Activated CD4-positive, alpha-beta T cell treated with anti-CD3 and anti-CD28 coated beads for 24 hours (primary cell): ENCODE data around the gene ANKRD31.
"Not testable (repeated sequence)": the region's sequence is repeated elsewhere in the genome, so short reads cannot be mapped to it uniquely, and the experiment has no call there.

Experiments used
- DNase-seq, 2 donors: peaks; one replicate each; pipeline ENCODE4 v3.0.0-alpha.2; 2020; ENCODE audit warnings: low read depth in 2 of 2

ANKRD31 gene

DNA sequence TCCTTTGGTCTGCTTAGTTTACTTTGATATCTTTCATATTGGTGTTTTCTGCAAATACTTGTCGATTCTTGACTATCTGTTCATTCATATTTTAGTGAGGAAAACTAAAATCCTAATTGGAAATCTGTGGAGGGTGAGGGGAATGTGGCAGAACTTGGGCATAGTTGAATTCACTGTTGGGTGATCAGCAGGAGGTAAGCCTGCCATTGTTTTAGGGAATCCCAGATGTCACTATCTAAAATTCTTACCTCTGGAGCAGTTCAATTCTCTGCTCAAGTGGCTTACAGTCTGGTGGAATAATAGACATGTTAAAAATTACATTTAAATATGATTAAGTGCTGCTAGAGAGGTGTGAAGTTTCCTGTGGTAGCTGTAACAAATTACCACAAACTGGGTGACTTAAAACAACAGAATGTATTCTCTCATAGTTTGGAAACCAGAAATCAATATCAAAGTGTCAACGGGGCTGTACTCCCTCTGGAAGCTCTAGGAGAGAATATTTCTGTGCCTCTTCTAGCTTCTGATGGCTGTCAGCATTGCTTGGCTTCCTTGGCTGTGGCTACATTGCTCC lies 94.0 kb downstream of the ANKRD31 start:
- DNase-seq = no peak

DNA sequence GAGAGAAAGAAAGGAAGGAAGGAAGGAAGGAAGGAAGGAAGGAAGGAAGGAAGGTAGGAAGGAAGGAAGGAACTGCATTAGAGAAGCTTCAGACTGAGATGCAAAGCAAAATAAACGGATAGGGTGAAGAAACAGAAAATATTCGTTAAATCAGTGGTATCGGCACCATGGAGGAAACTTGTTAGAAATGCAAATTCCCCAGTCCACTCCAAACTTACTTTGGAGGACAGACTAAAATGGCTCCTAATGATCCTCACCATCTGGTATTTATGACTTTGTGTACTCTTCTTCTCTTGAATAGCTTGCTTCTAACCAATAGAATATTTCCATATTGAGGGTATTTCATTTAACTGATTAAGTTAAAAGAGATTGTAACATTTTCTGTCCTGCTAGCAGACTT lies 96.4 kb downstream of the ANKRD31 start:
- no peak for DNase-seq

DNA sequence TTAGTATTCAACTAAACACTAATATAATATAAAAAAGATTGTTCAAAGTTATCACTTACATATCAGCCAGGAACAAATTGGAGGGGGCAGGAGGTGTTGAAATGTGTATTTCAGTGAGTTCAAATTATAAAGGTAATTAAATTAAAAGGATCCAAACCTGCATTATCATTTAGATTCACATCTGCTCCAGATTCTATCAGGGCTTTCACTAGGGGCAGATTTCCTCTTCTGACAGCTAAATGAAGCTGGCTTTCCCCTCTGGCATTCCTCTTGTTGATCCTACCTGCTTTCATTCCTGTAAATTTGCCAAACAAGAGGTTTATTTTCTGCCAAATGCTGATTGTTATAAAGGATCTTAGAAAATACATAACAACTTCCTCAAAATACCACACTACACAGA lies 98.0 kb downstream of the ANKRD31 start:
- DNase-seq = no peak

DNA sequence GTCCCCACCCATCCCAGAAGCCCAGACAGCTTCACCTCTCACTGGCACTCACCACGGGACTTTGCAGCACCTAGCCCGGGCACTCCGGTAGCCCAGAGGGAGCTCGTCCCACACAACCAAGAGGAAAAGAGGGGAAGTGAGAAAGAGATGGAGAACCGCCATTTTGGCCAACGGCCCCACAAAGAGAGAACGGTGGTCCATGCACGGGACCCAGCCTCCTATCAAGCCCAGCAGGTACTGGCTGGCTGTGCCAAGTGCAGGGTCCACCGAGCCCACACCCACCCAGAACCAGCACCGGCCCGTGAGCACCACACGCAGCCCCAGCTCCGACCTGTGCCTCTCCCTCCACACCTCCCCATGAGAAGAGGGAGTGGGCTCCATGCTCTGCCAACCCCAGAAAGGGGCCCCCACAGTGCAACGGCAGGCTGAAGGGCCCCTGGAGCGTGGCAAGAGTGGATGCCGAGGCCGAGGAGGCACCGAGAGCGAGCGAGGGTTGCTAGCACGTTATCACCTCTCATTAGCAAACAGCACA lies 105.8 kb downstream of the ANKRD31 start:
- no peak for DNase-seq

DNA sequence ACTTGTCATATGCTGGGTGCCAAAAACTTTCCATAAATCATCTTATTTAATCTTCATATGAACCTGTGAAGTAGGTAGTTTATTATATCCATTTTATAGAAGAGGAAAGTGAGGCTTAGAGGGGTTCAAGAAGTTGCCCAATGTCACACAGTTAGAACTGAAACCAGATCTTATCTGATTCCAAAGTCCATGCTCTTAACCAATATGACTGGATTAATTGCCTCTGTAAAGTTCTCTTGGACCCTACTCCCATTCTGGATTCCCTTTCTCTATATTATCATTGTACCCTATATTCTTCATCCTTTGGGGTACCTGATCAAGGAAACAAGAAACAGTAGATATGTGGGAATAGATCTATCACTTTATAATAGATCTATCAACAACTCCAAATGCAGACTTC lies 119.8 kb downstream of the ANKRD31 start:
- no peak for DNase-seq

DNA sequence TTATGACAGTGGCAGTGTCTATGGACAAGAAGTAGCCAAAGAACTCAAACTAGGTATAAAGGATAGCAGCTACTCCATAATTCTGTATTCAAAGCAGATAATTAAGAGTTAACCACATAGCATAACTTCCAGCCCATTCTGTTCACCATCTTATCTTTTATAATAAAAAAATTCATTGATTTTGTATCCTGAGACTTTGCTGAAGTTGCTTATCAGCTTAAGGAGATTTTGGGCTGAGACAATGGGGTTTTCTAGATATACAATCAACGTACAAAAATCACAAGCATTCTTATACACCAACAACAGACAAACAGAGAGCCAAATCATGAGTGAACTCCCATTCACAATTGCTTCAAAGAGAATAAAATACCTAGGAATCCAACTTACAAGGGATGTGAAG lies 122.4 kb downstream of the ANKRD31 start:
- not testable (repeated sequence) for DNase-seq

DNA sequence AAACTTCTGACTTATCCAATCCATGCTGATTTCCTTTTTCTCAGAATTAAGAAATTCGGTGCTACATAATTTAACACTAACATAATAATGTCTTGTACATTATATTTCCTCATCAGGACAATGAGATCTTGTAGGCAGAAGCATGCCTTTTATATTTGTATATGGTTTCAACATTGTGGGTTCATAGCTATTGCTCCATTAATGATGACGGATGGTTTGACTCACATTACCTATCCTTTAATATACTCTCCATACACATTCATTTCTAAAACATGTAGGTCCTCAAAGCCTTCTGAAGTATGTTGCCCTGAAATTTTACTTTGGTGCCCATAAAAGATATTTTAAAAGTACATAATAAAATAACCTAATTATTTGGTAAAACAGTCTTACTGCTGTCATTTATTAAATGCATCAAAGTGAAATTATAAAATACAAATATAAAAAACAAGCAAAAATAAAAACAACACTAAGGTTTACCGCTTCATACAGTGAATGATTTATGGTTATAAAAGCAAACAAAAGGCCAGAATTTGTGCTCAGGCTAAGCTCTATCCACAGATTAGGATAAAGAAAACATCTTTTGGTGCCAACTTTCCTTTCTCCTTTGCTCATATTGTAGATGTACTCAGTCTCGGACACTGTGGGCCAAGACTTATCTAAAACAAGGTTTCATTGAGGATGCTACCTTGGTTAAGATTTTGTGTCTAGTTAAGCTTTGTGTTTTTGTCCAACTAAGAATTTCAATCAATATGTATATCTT lies 123.1 kb downstream of the ANKRD31 start:
- no peak for DNase-seq

DNA sequence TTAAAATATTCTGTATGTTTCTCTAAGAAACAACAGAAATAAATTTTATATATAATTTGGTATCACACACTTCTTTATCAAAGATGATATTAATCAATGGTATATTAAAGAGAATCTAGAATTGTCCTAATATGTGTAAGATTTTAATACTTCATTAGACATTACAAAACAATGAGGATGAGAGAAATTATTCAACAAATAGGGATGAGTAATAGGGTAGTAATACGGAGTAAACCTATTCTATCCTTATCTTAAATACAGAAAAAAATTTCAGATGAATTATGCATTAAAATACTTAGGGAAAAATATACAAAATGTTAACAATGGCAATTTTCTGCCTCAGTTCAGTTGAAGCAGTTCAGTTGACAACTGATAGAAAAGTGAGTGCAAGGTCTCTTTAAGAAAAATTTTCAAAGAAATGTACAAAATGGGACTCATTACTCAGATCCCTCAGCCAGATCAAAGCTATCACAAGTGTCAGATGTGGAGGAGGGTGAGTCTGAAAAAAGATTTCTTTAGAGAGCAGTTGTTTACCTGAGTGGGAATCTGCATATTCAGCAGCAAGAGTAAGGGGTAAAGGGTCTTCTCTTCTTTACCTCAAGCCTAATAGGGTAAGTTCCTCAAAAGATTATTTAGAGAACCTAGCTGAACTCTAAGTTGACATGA lies 127.6 kb downstream of the ANKRD31 start:
- DNase-seq = no peak

DNA sequence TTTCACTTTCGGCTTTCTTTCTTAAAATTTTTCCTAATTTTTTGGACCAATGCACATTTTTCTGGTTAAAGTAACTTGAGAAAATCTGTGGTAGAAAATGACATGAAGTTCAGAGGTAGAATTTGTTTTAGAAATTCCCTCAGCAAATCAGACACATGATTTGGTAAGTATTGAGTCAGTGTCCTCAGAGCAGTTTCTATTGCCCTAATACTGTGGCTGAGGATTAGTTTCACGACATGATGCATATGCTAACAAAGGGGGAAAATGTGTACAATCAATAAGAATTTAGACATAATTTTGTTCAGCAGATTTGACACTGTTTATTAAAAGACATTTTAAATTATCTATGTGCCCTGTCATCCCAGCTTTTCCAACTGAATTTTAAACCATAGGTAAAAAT lies 128.2 kb downstream of the ANKRD31 start:
- no peak for DNase-seq

DNA sequence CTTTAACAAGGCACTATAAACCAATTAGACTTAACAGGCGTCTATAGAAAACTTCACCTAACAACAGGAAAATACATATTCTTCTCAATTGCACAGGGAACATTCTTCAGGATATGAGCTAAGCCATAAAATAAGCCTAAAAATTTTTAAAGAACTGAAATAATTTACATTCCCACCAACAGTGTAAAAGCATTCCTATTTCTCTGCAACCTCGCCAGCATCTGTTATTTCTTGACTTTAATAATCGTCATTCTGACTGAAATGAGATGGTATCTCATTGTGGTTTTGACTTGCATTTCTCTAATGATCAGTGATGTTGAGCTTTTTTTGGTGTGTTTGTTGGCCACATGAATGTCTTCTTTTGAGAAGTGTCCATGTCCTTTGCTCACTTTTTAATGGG lies 140.7 kb downstream of the ANKRD31 start:
- DNase-seq = not testable (repeated sequence)

DNA sequence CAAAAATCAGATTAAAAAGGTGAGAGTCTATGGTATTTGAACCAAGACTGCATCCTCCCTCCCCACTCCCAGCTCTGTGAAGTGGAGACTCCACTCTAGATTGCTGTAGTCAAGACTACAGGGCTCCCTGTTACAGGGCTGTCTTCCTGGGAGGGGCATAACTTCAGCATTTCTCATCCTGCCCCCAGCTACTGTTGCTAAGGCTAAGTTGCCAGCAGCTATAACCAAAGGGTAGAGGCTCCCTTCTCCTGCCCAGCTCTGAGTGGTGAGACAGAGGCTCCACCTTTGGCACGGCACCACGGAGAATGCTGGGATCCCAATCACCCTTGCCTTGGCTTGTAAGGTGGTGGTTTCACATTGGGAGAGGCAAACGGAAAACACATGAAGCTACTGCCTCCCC lies 145.1 kb downstream of the ANKRD31 start:
- DNase-seq = no peak

DNA sequence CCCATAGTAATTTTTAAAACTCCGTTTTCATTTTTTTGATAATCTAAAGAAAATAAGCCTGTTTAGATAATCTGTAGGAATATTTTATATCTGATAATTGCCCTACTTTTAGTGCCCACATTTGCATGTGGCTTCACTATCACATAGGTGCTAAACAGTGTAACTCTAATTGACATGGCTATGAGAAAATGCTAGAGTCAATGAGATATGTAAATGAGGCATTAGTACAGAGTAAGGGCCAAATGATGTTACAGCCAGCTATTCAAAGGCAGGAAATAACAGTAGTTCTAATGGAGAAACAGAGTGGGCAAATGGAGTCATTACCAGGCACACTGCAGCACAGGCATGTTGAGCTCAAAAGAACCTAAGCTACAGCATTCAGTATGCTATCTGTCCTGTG lies 147.0 kb downstream of the ANKRD31 start:
- no peak for DNase-seq

DNA sequence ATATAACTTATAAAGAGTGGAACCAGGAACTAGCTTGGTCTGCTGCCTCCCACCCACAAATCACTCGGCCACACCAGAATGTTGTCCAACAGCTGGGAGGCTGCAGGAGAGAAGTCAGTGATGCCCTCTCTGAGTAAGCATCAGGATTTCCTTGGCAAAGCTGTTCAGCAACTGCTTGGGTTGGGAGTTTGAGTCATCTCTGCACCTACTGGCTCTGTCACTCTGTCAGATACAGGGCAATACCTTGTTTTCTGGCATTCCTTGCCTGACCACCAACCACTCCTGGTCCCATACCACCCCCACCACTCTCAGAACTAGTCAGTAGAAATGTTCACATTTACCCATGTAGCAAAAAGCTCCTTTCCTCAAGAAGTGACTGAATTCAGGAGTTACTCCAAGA lies 147.5 kb downstream of the ANKRD31 start:
- no peak for DNase-seq

DNA sequence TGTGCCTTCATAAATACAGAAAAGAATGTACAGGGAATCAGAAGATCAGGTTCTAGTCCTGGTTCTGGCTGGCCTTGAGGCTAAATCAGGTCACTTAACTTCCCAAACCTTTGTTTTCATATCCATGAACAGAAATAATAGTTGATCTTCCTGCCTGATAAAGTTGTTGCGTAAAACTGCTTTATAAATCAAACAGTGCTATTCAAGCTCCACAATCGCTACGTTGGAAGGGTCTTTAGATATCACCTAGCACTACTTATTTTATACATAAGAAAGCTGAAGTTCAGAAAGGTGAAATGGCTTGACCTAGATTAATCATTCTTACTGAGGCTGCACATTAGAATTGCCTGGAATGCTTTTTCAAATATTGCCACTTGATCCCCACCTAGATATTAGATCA lies 148.0 kb downstream of the ANKRD31 start:
- no peak for DNase-seq

DNA sequence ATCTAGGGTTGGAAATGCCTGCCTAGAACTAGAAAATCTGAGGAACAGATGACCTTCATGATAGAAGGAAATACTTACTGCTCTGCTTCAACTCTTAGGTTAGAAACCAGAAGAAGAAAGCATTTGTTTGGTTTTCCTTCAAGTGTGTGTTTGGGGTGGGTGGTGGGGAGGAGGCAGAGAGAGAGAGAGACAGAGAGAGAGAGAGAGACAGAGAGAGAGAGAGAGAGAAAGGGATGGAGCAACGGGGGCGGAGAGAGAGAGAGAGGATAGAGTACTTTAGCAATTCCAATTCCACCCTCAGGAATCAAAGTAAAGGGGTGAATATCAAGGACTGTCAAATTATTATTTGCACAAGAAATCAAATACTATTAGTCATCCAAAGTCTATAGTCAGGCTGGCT lies 155.2 kb downstream of the ANKRD31 start:
- no peak for DNase-seq

DNA sequence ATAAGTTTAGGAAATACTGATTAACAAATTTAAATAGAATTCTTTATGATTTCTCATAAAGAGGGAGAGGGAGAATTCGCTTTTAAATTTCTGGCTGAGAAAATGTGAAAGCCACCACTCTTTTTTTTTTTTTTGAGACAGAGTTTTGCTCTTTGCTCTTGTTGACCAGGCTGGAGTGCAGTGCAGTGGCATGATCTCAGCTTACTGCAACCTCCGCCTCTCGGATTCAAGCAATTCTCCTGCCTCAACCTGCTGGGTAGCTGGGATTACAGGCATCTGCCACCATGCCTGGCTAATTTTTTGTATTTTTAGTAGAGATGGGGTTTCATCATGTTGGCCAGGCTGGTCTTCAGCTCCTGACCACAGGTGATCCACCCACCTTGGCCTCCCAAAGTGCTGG lies 157.3 kb downstream of the ANKRD31 start:
- not testable (repeated sequence) for DNase-seq

DNA sequence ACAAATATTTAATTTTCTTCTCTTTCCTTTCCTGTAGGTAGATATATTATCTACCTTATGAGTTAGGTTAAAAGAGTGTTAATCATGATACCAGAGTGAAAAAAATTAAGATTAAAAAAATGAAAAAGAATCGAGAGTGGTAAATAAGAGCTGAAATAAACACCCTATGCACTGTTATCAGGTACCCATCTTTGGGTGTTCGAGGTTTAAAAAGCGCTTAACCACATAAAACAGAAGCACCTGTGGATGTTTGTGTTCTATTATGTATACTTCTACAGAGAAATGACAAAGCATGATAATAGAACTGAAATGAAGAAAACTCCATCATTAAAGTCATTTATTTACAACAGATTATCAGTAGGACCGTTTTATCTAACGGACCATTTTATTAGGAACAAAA lies 158.7 kb downstream of the ANKRD31 start:
- no peak for DNase-seq

DNA sequence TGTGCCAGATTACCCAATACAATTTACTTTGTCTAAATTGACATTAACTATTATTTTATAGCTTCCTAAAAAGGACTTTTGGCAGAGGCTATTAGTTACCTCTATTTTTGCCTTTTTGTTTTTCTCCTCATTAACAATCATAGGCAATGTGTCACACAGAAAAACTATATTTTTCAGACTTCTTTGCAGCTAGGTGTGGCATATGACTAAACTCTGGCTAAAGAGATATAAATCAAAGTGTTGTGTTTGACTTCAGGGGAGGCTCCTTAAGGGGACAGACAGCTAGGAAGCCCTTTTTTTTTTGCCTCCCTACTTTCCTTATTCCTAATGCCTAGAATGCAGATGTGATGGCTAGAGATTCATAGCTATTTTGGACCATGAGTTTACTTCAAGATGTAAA lies 164.6 kb downstream of the ANKRD31 start:
- no peak for DNase-seq

DNA sequence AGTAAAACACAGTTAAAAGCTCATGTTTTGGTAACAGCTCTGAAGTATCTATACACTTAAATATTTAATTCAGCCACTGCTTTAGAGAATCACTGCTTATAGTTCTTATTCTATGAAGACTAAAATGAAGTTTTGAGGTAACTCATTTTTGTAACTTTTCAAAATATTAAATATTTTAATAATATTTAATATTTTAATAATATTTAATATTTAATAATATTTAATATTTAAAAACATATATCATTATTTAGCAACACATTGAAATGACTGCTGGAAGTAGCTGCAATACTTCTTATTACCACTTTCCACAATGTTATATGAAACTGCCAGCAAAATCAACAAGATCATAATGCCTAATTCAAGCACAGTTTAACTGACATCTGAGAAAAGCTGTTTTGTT lies 165.6 kb downstream of the ANKRD31 start:
- DNase-seq = no peak

DNA sequence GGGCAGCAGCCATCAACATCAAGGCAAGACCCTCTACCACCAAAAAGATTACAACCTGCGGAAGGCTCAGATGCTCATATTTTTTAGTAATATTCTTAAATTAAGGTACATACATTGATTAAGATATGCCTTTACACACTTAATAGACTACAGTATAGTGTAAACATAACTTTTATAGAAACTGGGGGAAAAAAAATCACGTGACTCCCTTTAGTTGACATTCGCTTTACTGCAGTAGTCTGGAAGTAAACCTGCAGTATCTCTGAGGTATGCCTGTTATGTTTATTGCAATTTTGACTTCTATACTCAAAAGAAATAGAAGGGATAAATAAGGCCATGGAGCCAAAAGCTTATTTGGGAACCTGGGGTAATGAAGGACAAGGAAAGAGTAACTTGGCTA lies 169.2 kb downstream of the ANKRD31 start:
- no peak for DNase-seq

DNA sequence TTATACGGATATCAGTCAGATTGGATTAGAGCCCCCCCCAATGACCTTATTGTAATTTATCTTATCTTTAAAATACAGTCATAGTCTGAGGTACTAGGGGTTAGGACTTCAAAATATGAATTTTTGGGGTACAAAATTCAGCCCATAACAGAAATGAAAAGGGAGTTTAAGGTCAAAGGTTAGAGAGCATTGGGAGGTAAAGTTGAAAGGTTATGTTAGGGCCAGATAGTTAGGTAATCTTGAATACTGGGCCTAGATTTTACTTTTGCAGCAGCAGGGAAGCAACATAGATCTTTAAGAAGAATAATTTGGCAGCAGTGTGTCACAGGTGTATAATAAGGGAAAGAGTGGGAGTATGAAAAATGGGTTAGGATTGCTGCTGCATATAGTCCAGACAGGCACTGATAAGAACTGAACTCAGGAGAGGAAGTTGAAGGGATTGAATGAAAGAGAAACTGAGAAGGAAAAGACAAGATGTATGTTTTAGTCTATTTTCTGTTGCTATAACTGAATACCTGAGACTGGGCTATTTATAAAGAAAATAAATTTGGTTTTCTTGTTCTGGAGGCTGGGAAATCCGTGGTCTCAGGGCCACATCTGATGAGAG lies 173.7 kb downstream of the ANKRD31 start:
- DNase-seq = no peak

DNA sequence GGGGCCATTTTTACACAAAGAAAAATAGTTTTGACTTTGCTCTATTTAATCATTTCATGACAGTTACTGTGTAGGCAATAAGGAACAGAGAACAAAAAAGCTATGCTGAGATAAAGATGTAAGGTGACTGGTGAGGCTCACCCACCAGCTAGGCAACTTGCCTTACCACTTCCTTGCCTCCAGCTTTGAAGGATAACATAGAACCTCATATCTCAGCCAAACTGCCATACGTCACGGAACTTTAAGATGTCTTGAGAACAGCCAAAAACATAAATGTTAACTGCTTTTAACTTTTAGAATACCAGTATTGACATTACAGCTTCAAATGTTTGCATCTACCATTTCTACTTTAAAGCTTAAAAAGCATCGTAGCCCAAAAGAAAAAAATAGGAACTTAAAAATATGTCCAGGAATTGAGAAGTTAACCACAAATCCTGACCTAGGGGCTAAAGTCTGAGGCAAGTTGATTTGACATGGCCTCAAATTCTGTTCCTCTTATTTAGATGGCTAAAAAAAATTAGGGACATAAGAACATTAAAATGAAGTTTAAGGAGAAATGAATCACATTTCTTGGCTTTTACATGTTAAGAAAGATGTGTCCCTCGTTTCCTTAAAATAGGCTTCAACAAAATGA lies 176.6 kb downstream of the ANKRD31 start:
- DNase-seq = peak in 1 of 2 donors; percentile 7
